GM12878 (cell line): ENCODE data around the gene ISLR2. TPM values are rescaled to one million over a fixed set of nuclear protein-coding genes. Genes with fewer than 3 reads are reported as not detected.

ENCODE experiments used
- ATAC-seq: fragments of 200-7000 bp; cut with Tn5 transposase; 3 replicates; pipeline ENCODE4 v1.9.1; 2020; ENCODE audit warnings: mild to moderate bottlenecking, moderate library complexity
- BruUV-seq: library from RNA; stranded (reverse); fragments of 400-500 nt; replicated peaks from 2 replicates; lab custom pipeline; 2021; lab: Mats Ljungman, UMichigan
- CTCF ChIA-PET: fragments of 300-600 bp; sonication (Branson Sonifier 250); formaldehyde crosslinking; extraction: SDS; loops from one replicate; lab custom pipeline; 2021; ENCODE audit warnings: inconsistent platforms; lab: Yijun Ruan, JAX
- POLR2A ChIA-PET: fragments of 350-600 bp; formaldehyde crosslinking; extraction: SDS; loops from one replicate; lab custom pipeline; 2021; ENCODE audit warnings: inconsistent platforms; lab: Charles Lee
- RAD21 ChIA-PET: fragments of 300-600 bp; sonication (Branson Sonifier 250); formaldehyde crosslinking; loops from one replicate; lab custom pipeline; 2023; ENCODE audit warnings: antibody characterized with exemption; ENCODE audit not compliant: unreplicated experiment; lab: Charles Lee
- SMC1A ChIA-PET: fragments of 300-600 bp; sonication (Branson Sonifier 250); formaldehyde crosslinking; loops from one replicate; lab custom pipeline; 2023; ENCODE audit not compliant: unreplicated experiment, uncharacterized antibody; lab: Charles Lee
- DNase-seq: peaks from one replicate; pipeline ENCODE4 v3.0.0-alpha.2; 2011; ENCODE audit warnings: low read depth, low spot score
- FAIRE-seq: peaks from 3 replicates; lab custom pipeline; 2011; peaks lifted over from hg19 to GRCh38; lab: Jason Lieb, UNC
- H2AFZ ChIP-seq: 2 replicates; pipeline ENCODE4 v1.6.0; 2011; ENCODE audit warnings: low read depth, low read length, control low read depth; ENCODE audit not compliant: control insufficient read depth
- H3K27ac ChIP-seq: 2 replicates; pipeline ENCODE4 v1.5.1; 2011; ENCODE audit warnings: control low read depth; ENCODE audit not compliant: control insufficient read depth, insufficient read depth
- H3K27me3 ChIP-seq, 2 experiments: replicated peaks in 1 of 2; 2 replicates each; pipeline versions ENCODE4 v1.6.0 to v1.6.1; 2011; ENCODE audit warnings: low read length in 1 of 2; ENCODE audit not compliant: control insufficient read depth in 2 of 2, insufficient read depth in 2 of 2
- H3K36me3 ChIP-seq, 2 experiments: 2 replicates each; pipeline ENCODE4 v1.5.1; 2011; ENCODE audit warnings: low read length in 1 of 2; ENCODE audit not compliant: control insufficient read depth in 2 of 2, insufficient read depth in 2 of 2
- H3K4me1 ChIP-seq: 2 replicates; pipeline ENCODE4 v1.6.1; 2011; ENCODE audit warnings: mild to moderate bottlenecking, low read length, moderate library complexity, mixed read lengths; ENCODE audit not compliant: control insufficient read depth, insufficient read depth
- H3K4me2 ChIP-seq: 2 replicates; pipeline ENCODE4 v1.6.0; 2011; ENCODE audit warnings: control low read depth; ENCODE audit not compliant: control insufficient read depth, insufficient read depth
- H3K4me3 ChIP-seq: fragments of 200-600 bp; sonication (generic); 2 replicates; pipeline ENCODE4 v1.5.1; 2016
- H3K79me2 ChIP-seq: 2 replicates; pipeline ENCODE4 v1.6.0; 2011; ENCODE audit warnings: low read length; ENCODE audit not compliant: control insufficient read depth, insufficient read depth
- H3K9ac ChIP-seq: 2 replicates; pipeline ENCODE4 v1.8.0; 2011; ENCODE audit warnings: low read length, control low read depth, mixed read lengths; ENCODE audit not compliant: control insufficient read depth, insufficient read depth
- H3K9me3 ChIP-seq: replicated peaks from 3 replicates; pipeline ENCODE4 v1.5.1; 2011; ENCODE audit warnings: mild to moderate bottlenecking, low read length; ENCODE audit not compliant: control insufficient read depth, insufficient read depth
- H4K20me1 ChIP-seq: 2 replicates; pipeline ENCODE4 v1.6.0; 2011; ENCODE audit not compliant: control insufficient read depth, insufficient read depth
- CHD1 ChIP-seq: IDR thresholded peaks from 2 replicates; pipeline ENCODE4 v1.6.1; 2012; ENCODE audit warnings: low read depth, low read length, improper control_type of control experiment
- CREM ChIP-seq: IDR thresholded peaks from 2 replicates; pipeline ENCODE4 v1.6.1; 2014; ENCODE audit warnings: antibody characterized with exemption, low read depth
- EED ChIP-seq: sonication (generic); IDR thresholded peaks from 2 replicates; pipeline ENCODE4 v1.6.1; 2016; ENCODE audit warnings: antibody characterized with exemption, low read depth
- FOXM1 ChIP-seq: IDR thresholded peaks from 2 replicates; pipeline ENCODE4 v1.6.1; 2012; ENCODE audit warnings: low read depth, mild to moderate bottlenecking, inconsistent platforms, low read length, moderate library complexity
- JUNB ChIP-seq: IDR thresholded peaks from 2 replicates; pipeline ENCODE4 v1.6.1; 2016; ENCODE audit warnings: antibody characterized with exemption, mild to moderate bottlenecking
- MEF2A ChIP-seq: IDR thresholded peaks from 2 replicates; pipeline ENCODE4 v1.6.1; 2011; ENCODE audit warnings: low read depth, mild to moderate bottlenecking, low read length, moderate library complexity; ENCODE audit not compliant: insufficient read depth
- RCOR1 ChIP-seq: conservative IDR thresholded peaks from 2 replicates; pipeline ENCODE4 v1.6.1; 2012; ENCODE audit warnings: low read depth, low read length, improper control_type of control experiment
- ZNF274 ChIP-seq: IDR thresholded peaks from one replicate; pipeline ENCODE4 v1.8.0; 2011; ENCODE audit not compliant: insufficient read length, insufficient read depth
- WGBS: methylation state at CpG from one replicate; pipeline ENCODE4 v1.1.6; 2016; ENCODE audit warnings: low lambda C conversion rate; ENCODE audit not compliant: insufficient replicate concordance, insufficient coverage; ENCODE audit errors: missing lambda C conversion rate; 5-methylcytosine and 5-hydroxymethylcytosine counted together
- in situ Hi-C: fragments of 300-500 bp; cut with MboI; formaldehyde crosslinking; loops from 9 replicates; pipeline ENCODE4 v1.14.3; 2018; ENCODE audit warnings: mixed read lengths
- intact Hi-C: fragments of 100-400 bp; cut with micrococcal nuclease; formaldehyde crosslinking; loops from one replicate; pipeline ENCODE4 v1.14.2; 2022; ENCODE audit not compliant: unreplicated experiment
- polyA plus RNA-seq, 11 experiments: library from polyadenylated mRNA; depleted of rRNA in 4 of 11; unstranded in 6 of 11; stranded (reverse) in 5 of 11; fragments of >200 nt; fragmentation: Nextera tagmentation in 4 of 11; fragmentation: Illumina TruSeq in 1 of 11; extraction: Ambion mirVana in 4 of 11; extraction: Trizol in 1 of 11; gene quantifications; 1 replicate in 1 of 11; 2 replicates in 10 of 11; pipeline versions ENCODE4 v1.2.1 to v1.2.3, GENCODE V29; 2011 to 2016; ENCODE audit warnings: inconsistent platforms in 2 of 11, missing spikeins in 2 of 11, low read depth in 1 of 11
- total RNA-seq, 4 experiments: library from RNA; depleted of rRNA in 3 of 4; stranded (reverse); fragments of >200 nt in 3 of 4; fragmentation: Illumina TruSeq in 1 of 4; extraction: Trizol in 1 of 4; gene quantifications; 2 replicates each; pipeline versions ENCODE4 v1.2.1 to v1.2.3, GENCODE V29; 2013 to 2021
- TF ChIP-seq, protein P1 (sequence below): fragments of 450-650 bp; conservative IDR thresholded peaks from 2 replicates; pipeline ENCODE4 v1.6.1; 2017; ENCODE audit warnings: mild to moderate bottlenecking, moderate library complexity
- TF ChIP-seq, protein P2 (sequence below): IDR thresholded peaks from 2 replicates; pipeline ENCODE4 v1.6.1; 2012; ENCODE audit warnings: low read depth, low read length, improper control_type of control experiment

Gene ISLR2
- total and polyA plus RNA-seq, 10 of the 15 experiments (the other 5 are each of a cell fraction or from before 2014, with no cell fraction given): 0.04 to 0.21 (median 0.07) TPM; not detected in 4

DNA sequence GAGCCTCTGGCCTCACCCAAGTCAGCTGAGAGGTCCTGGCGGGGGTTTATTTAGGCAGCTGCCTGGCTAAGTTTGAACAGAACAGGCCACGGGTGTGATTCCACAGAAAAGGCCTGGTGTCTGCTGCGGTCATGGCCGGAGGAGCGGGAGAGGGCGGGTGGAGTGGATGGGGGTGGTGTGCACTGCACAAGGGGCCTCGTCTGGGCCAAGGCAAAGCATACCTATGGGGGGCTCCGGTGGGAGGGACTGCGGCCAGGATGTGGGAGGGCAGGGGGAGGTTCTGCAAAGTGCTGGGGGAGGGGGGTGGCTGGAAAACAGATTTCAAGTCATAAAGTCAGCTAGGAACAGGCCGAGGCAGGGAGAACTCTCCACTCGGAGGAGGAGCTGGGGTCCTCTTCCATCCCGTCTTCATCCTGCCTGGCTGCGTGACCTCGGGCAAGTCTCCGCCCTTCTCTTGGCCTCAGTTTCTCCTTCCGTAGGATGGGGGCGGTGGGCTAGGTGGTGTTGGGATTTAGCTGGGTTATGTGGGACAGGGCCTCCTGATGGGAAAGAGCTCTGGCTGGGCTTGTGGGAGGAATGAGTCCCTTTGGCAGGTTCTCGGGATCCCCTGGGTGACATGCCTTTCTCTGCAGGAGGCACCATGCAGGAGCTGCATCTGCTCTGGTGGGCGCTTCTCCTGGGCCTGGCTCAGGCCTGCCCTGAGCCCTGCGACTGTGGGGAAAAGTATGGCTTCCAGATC, 44.0 kb downstream of the ISLR2 start (continued):
- TF ChIP-seq, protein P1, sequence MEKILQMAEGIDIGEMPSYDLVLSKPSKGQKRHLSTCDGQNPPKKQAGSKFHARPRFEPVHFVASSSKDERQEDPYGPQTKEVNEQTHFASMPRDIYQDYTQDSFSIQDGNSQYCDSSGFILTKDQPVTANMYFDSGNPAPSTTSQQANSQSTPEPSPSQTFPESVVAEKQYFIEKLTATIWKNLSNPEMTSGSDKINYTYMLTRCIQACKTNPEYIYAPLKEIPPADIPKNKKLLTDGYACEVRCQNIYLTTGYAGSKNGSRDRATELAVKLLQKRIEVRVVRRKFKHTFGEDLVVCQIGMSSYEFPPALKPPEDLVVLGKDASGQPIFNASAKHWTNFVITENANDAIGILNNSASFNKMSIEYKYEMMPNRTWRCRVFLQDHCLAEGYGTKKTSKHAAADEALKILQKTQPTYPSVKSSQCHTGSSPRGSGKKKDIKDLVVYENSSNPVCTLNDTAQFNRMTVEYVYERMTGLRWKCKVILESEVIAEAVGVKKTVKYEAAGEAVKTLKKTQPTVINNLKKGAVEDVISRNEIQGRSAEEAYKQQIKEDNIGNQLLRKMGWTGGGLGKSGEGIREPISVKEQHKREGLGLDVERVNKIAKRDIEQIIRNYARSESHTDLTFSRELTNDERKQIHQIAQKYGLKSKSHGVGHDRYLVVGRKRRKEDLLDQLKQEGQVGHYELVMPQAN: no peak
- no peak for TF ChIP-seq ZNF274
- TF ChIP-seq, protein P2, sequence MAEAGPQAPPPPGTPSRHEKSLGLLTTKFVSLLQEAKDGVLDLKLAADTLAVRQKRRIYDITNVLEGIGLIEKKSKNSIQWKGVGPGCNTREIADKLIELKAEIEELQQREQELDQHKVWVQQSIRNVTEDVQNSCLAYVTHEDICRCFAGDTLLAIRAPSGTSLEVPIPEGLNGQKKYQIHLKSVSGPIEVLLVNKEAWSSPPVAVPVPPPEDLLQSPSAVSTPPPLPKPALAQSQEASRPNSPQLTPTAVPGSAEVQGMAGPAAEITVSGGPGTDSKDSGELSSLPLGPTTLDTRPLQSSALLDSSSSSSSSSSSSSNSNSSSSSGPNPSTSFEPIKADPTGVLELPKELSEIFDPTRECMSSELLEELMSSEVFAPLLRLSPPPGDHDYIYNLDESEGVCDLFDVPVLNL: no peak
- TF ChIP-seq RCOR1: no peak
- TF ChIP-seq MEF2A: no peak
- TF ChIP-seq, all 136 proteins: peak for 0

DNA sequence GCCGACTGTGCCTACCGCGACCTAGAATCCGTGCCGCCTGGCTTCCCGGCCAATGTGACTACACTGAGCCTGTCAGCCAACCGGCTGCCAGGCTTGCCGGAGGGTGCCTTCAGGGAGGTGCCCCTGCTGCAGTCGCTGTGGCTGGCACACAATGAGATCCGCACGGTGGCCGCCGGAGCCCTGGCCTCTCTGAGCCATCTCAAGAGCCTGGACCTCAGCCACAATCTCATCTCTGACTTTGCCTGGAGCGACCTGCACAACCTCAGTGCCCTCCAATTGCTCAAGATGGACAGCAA, 44.5 kb downstream of the ISLR2 start:
- ChIA-PET CTCF (no interaction called here), SMC1A (no interaction called here), POLR2A (no interaction called here), RAD21 (no interaction called here)
- Histone ChIP-seq H3K27me3 (no peaks in the 10 kb centered on the region), H3K36me3 (no peaks in the 10 kb centered on the region), H3K4me1 (peaks cover 13% of the 10 kb centered on the region), H3K9ac (no peak overlapping the region), H3K4me2 (no peak overlapping the region), H4K20me1 (no peaks in the 10 kb centered on the region), H3K79me2 (no peaks in the 10 kb centered on the region), H2AFZ (no peak overlapping the region), H3K27ac (no peak overlapping the region), H3K9me3 (no peaks in the 10 kb centered on the region), H3K4me3 (no peak overlapping the region)
- WGBS: 93% methylated on average over 14 of the region's 14 CpGs
- ATAC-seq (no peak), DNase-seq (no peak), FAIRE-seq (no peak)
- BruUV-seq: no TSS peak
- in situ Hi-C loops: no loop called here
- intact Hi-C loops: no loop called here
- no peak for TF ChIP-seq CHD1
- TF ChIP-seq FOXM1: no peak
- TF ChIP-seq CREM: no peak
- TF ChIP-seq JUNB: no peak
- TF ChIP-seq EED: no peak
